IPS DF 6.9 (cell line): ENCODE results near the gene ARHGEF3.

ENCODE experiments used
- DNase-seq: peaks from one replicate; pipeline ENCODE4 v3.0.0-alpha.2; 2013; ENCODE audit warnings: low read depth, low spot score
- H3K27ac ChIP-seq: one replicate; pipeline ENCODE4 v1.5.1; 2013; ENCODE audit warnings: low read length, control low read depth
- H3K27me3 ChIP-seq: 2 replicates; pipeline ENCODE4 v1.6.1; 2013; ENCODE audit warnings: mild to moderate bottlenecking, low read length; ENCODE audit not compliant: control insufficient read depth, insufficient read depth
- H3K36me3 ChIP-seq: 2 replicates; pipeline ENCODE4 v1.6.1; 2013; ENCODE audit warnings: low read length; ENCODE audit not compliant: control insufficient read depth, insufficient read depth
- H3K4me1 ChIP-seq: 2 replicates; pipeline ENCODE4 v1.6.1; 2013; ENCODE audit warnings: low read length; ENCODE audit not compliant: control insufficient read depth, insufficient read depth
- H3K4me3 ChIP-seq: 2 replicates; pipeline ENCODE4 v1.5.1; 2013; ENCODE audit warnings: mild to moderate bottlenecking, low read length
- H3K9me3 ChIP-seq: 2 replicates; pipeline ENCODE4 v1.6.1; 2013; ENCODE audit warnings: low read length, inconsistent platforms; ENCODE audit not compliant: control insufficient read depth, insufficient read depth
- WGBS: extraction: QIAGEN DNeasy Blood & Tissue Kit; methylation state at CpG from one replicate; pipeline ENCODE4 v1.1.7; 2013; ENCODE audit warnings: mixed read lengths, missing lambda C conversion rate; ENCODE audit not compliant: insufficient read length, insufficient coverage; 5-methylcytosine and 5-hydroxymethylcytosine counted together

Gene ARHGEF3

GRCh38 chr3:56833536-56833935, 31.8 kb upstream of the ARHGEF3 start:
- no peak for DNase-seq
- Histone ChIP-seq H3K4me1 (no peaks in the 10 kb centered on the region; the same call in 1 of the 2 replicates), H3K4me3 (no peak overlapping the region), H3K36me3 (no peaks in the 10 kb centered on the region), H3K27ac (no peak overlapping the region), H3K9me3 (no peaks in the 10 kb centered on the region), H3K27me3 (no peaks in the 10 kb centered on the region)
- no CpG with 5 or more reads among the region's 2 CpGs for WGBS

GRCh38 chr3:56833022-56833421, 31.3 kb upstream of the ARHGEF3 start:
- no peaks in the 10 kb centered on the region for H3K27me3 ChIP-seq
- H3K27ac ChIP-seq: no peak overlapping the region
- DNase-seq: no peak
- no peaks in the 10 kb centered on the region; the same call in 1 of the 2 replicates for H3K4me1 ChIP-seq
- H3K9me3 ChIP-seq: no peaks in the 10 kb centered on the region
- no peaks in the 10 kb centered on the region for H3K36me3 ChIP-seq
- no peak overlapping the region for H3K4me3 ChIP-seq

GRCh38 chr3:56831572-56831971, 29.8 kb upstream of the ARHGEF3 start:
- H3K4me3 ChIP-seq: no peak overlapping the region
- H3K27ac ChIP-seq: no peak overlapping the region
- no peaks in the 10 kb centered on the region for H3K36me3 ChIP-seq
- no peaks in the 10 kb centered on the region for H3K9me3 ChIP-seq
- DNase-seq: no peak
- no peaks in the 10 kb centered on the region; the same call in 1 of the 2 replicates for H3K4me1 ChIP-seq
- no peaks in the 10 kb centered on the region for H3K27me3 ChIP-seq
- WGBS: no CpG with 5 or more reads among the region's 3 CpGs

GRCh38 chr3:56830884-56831283, 29.1 kb upstream of the ARHGEF3 start:
- DNase-seq: no peak
- Histone ChIP-seq H3K4me1 (no peaks in the 10 kb centered on the region; the same call in 1 of the 2 replicates), H3K36me3 (no peaks in the 10 kb centered on the region), H3K9me3 (no peaks in the 10 kb centered on the region), H3K27me3 (no peaks in the 10 kb centered on the region), H3K27ac (no peak overlapping the region), H3K4me3 (no peak overlapping the region)
- no CpG with 5 or more reads among the region's 2 CpGs for WGBS

- no peak for DNase-seq
- no CpG with 5 or more reads among the region's 1 CpG for whole genome bisulfite sequencing
Measured at GRCh38 chr3:56829533-56829932, 27.8 kb upstream of the ARHGEF3 start.

GRCh38 chr3:56826831-56827722, 25.3 kb upstream of the ARHGEF3 start:
- Histone ChIP-seq H3K4me1 (0 out of 2 replicates have a peak, but pooled peaks cover 1% of the 10 kb centered on the region), H3K4me3 (no peak overlapping the region), H3K27me3 (no peaks in the 10 kb centered on the region), H3K27ac (no peak overlapping the region), H3K9me3 (no peaks in the 10 kb centered on the region), H3K36me3 (no peaks in the 10 kb centered on the region)
- DNase-seq: no peak
- WGBS: no CpG with 5 or more reads among the region's 5 CpGs

More at GRCh38 chr3:56829533-56829932, 27.8 kb upstream of the ARHGEF3 start:
- no peaks in the 10 kb centered on the region for H3K27me3 ChIP-seq
- no peaks in the 10 kb centered on the region for H3K36me3 ChIP-seq
- no peak overlapping the region for H3K27ac ChIP-seq
- H3K9me3 ChIP-seq: no peaks in the 10 kb centered on the region
- no peaks in the 10 kb centered on the region; the same call in 1 of the 2 replicates for H3K4me1 ChIP-seq
- no peak overlapping the region for H3K4me3 ChIP-seq

GRCh38 chr3:56825567-56826438, 24.1 kb upstream of the ARHGEF3 start:
- H3K4me1 ChIP-seq: 0 out of 2 replicates have a peak, but pooled peaks cover 1% of the 10 kb centered on the region
- no peak overlapping the region for H3K4me3 ChIP-seq
- no peak for DNase-seq
- no CpG with 5 or more reads among the region's 4 CpGs for WGBS
- H3K27me3 ChIP-seq: no peaks in the 10 kb centered on the region
- no peaks in the 10 kb centered on the region for H3K36me3 ChIP-seq
- no peaks in the 10 kb centered on the region for H3K9me3 ChIP-seq
- H3K27ac ChIP-seq: no peak overlapping the region

GRCh38 chr3:56823984-56824703, 22.4 kb upstream of the ARHGEF3 start:
- Histone ChIP-seq H3K36me3 (no peaks in the 10 kb centered on the region), H3K9me3 (no peaks in the 10 kb centered on the region), H3K4me3 (no peak overlapping the region), H3K4me1 (0 out of 2 replicates have a peak, but pooled peaks cover 1% of the 10 kb centered on the region), H3K27ac (no peak overlapping the region), H3K27me3 (no peaks in the 10 kb centered on the region)
- DNase-seq: no peak
- WGBS: no CpG with 5 or more reads among the region's 4 CpGs

GRCh38 chr3:56823421-56823926, 21.7 kb upstream of the ARHGEF3 start:
- H3K27ac ChIP-seq: no peak overlapping the region
- no peak overlapping the region for H3K4me3 ChIP-seq

GRCh38 chr3:56822501-56822900, 20.8 kb upstream of the ARHGEF3 start:
- Histone ChIP-seq H3K36me3 (no peaks in the 10 kb centered on the region), H3K27ac (no peak overlapping the region), H3K4me3 (no peak overlapping the region), H3K9me3 (no peaks in the 10 kb centered on the region), H3K4me1 (0 out of 2 replicates have a peak, but pooled peaks cover 1% of the 10 kb centered on the region), H3K27me3 (no peaks in the 10 kb centered on the region)
- no CpG with 5 or more reads among the region's 7 CpGs for WGBS
- no peak for DNase-seq

More at GRCh38 chr3:56823421-56823926, 21.7 kb upstream of the ARHGEF3 start:
- Histone ChIP-seq H3K27me3 (no peaks in the 10 kb centered on the region), H3K36me3 (no peaks in the 10 kb centered on the region), H3K9me3 (no peaks in the 10 kb centered on the region), H3K4me1 (0 out of 2 replicates have a peak, but pooled peaks cover 1% of the 10 kb centered on the region)
- no peak for DNase-seq
